T47D (cell line): ENCODE results near the gene CFAP92.

Experiments
- DNase-seq, 2 experiments: peaks; one replicate each; pipeline versions ENCODE4 v3.0.0 to v3.0.0-alpha.2; 2011 to 2012; ENCODE audit warnings: low read depth in 1 of 2, low spot score in 1 of 2
- JUND ChIP-seq: IDR thresholded peaks from 2 replicates; pipeline ENCODE4 v1.6.1; 2012; ENCODE audit warnings: low read depth
- in situ Hi-C: cut with HindIII; loops from 2 replicates; pipeline ENCODE4 v1.10.0; 2016; ENCODE audit warnings: low sequenced_read_pairs, low pct_unique_long_range_greater_than_20kb

CFAP92 gene

GRCh38 chr3:128993461-128994172 is at the start of gene CFAP92:
Gene CFAP92 (minus strand): TSS chr3:128994076. CDS start chr3:128993304, 772 bp downstream.
- in situ Hi-C loops = no loop called here
- peak; percentile 91 to 95 for DNase-seq
- no peak for TF ChIP-seq JUND

DNA sequence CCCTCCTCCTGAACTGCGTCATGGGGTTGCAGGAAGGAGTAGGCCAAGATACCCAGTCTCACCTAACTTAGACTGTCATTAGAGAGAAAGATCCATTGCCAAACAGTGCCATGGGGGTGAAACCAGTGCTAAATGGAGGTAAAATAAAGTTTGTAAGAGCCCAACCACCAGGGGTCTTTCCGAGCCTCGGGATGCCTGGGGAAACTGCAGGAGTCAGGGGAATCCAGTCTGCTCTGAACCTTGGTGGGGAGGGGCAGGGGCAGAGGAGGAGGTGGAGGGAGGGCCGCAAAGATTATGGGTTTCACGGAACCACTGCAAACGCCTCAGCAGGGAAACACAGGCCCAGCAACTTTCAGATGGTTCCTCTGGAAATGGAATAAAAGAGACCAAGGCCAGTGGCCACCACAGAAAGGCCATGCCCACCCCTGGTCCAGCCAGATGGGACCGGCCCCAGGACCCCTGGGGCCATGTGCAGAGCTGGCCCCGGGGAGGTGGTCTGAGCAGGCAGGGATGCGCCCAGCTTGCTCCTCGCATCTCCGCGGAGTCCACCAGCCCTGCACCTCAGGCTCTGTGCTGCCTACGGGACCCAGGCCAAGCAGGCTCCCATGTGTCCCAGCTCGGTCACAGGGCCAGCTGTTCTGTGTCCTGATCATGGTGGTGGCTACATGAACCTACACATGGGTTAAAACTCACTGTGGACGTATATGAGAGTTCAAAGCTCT is 46.9 kb upstream of the CFAP92 start:
- no peak for DNase-seq
- no peak for TF ChIP-seq JUND
- in situ Hi-C loops = no loop called here

DNA sequence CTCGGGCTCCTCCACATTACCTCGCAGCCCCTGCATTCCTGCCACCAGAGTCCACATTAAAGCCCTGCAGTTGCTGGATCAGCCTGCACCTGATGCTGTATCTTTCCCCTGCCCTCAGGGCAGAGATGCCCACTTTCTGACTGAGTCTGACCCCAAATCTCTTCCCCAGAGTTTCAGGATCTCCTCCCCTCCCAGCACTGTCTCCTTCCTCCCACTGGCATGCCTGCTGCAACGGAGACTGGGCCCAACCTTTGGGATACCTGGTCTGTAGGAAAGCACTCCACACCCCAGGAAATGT is 46.1 kb upstream of the CFAP92 start:
- DNase-seq = no peak
- no peak for TF ChIP-seq JUND
- in situ Hi-C loops = no loop called here

DNA sequence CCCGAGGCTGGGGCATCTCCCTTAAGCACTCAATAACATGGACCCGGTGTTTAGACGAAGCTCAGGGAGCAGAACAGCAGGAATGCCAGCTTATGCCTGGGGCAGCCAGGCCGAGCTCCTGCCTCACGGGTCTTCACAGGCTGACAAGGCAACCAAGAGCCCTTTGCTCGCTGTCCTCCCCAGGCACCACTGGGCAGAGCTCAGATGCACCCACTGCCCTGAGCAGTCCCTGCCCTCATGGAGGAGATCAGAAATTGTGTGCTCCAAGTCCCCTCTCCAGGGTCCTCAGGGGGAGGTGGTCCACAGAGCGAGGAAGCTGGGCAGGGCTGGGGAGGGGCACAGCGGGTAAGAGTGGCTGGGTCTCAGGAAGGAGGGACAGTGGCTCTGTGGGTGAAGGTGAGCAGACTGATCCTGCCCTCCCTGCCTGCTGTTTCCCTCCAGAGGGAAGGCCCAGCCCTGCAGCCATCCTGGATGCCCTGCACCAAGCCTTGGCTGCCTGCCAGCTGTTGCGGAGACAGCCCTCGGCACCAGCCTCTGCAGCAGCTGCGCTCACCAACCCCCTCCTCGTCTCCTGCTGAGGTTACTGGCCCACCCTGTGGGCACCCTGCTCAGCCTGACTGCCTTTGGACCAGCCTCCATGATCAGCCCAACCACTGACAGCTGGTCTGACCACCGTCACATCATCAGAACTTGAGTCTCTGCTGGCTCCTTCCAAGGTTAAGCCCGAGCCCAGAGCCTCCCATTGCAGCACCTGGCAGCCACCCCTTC is 45.6 kb upstream of the CFAP92 start:
- no peak for TF ChIP-seq JUND
- no peak for DNase-seq
- in situ Hi-C loops = no loop called here

- no peak for DNase-seq
- TF ChIP-seq JUND = no peak
- in situ Hi-C loops = no loop called here
These were observed 44.4 kb upstream of the CFAP92 start for GRCh38 chr3:129038121-129038855.

DNA sequence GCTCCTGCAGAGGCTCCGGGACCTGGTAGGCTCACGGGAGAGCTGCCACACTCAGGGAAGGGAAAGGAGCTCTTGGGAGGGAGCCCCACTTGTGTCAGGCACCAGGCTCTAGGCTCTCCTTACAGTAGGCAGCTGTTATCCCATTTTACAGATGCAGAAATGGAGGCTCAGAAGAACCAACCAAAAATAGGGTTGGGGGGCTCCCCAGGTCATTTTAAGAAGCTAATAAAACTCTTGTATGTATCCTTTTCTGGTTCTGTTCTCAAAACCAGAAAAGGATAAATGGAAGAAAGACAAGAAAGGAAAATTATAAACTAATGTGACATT is 43.2 kb upstream of the CFAP92 start:
- no peak for DNase-seq
- no peak for TF ChIP-seq JUND
- in situ Hi-C loops = no loop called here

- in situ Hi-C loops = no loop called here
- TF ChIP-seq JUND = no peak
- DNase-seq = no peak
These were observed 42.6 kb upstream of the CFAP92 start for GRCh38 chr3:129036222-129037092.

DNA sequence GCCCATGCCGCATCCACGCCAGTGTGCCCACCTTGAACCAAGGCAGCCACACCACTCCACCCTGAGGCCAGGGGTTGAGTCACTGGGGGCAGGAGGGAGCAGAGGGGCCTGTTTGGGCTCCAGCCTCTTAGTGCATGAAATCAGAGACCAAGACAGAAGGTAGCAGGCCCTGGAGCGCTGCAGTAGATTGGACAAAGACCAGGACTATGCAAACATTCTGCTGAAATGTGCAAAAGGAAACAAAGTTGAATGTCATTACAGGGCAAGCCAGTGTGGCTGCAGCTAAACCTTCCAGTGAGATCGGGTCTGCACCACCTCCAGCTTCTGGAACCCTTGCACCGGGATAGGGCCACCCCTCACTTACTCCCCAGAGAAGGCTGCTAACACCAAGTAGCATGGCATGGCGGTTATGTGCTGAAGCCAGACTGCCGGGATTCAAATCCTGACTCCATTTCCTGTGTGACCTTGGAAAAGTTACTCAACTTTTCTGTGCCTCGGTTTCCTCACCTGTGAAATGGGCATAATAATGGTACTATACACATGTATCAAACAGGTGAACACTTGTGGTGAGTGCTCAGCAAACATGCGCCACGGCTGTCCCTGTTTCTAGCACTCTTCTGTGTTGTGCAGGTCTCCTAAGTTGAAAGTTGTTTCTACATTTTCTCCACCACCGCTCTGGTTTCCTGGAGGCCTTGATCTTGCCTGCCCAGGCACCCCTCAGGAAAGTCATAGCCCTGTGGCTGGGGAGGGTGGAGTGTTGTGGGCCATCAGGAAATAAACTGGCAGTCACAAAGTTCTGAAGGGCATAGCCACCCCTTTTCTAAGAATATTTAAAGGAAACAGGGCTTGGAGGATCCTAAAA is 41.7 kb upstream of the CFAP92 start:
- no peak for DNase-seq
- no peak for TF ChIP-seq JUND
- in situ Hi-C loops = no loop called here

DNA sequence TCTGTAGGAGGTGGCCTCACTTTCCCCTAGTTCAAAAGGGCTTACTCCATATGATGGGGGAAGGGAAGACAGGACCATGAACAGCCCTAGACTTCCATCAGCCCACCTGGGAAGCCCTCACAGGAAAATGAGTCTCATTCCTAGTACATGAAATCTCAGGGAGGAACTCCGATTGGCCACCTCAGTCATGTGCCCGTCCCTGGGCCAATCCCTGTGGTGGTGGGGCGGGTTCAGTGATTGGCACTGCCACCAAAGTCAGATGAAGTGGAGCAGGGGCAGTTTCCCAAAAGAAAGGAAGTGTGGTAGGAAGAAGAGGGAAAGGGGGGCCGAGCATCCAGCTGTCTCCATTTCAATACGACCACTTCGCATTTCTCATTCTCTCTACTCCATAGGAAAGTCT is 40.8 kb upstream of the CFAP92 start:
- peak; percentile 39 to 45 for DNase-seq
- in situ Hi-C loops = no loop called here
- TF ChIP-seq JUND = no peak

DNA sequence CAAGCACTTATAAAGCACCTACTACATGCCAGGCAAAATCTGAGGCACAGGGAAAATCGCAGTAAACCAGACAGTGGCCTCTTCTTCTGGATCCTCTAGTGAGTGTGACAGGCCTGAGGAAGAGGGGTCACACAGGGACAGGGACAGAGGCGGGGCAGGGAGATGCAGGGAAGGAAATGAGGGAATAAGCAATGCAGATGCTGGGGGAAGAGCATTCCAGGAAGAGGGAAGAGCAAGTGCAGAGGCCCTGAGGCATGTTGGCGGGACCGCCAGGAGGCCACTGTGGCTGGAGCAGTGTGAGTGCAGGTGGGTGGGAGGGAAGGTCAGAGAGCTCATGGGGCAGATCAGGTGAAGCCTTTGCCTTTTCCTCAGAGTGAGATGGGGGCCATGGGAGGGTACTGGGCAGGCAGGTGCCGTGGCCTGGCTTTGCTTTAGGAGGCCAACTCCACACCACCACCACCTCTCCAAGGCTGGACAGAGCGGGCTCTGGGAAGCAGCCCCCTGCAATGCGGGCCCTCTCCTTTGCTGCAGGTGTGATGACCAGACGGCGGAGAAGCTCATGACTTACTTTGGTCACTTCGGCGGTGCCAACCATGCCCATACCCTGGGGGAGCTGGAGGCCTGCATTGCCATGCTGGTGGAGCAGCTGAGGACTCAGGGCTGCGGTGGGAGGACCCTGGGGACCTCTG is 39.9 kb upstream of the CFAP92 start:
- TF ChIP-seq JUND = no peak
- in situ Hi-C loops = no loop called here
- no peak for DNase-seq

DNA sequence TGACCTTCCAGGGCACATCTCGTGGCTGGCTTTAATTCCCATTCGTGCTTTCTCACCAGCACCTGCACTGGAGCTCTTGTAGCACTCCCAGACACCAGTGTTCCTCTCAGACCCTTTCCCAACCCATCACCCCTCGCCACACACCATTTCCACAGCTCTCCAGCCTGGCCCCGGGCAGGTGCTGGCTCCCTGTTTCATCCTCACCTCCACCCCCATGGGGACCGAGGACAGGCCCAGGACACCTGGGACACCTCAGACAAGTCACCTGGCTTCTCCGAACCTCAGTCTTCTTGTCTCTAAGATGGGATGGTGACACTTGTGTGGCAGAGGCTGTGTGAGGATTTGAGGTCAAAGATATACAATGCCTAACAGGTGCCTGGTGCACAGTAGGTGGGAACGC is 39.3 kb upstream of the CFAP92 start:
- TF ChIP-seq JUND = no peak
- in situ Hi-C loops = no loop called here
- DNase-seq = no peak
